ENCODE results near the gene VEGFB.

- TF ChIP-seq EZH2phosphoT487 (IDR thresholded peaks at IDR 0.05; ENCODE audit: low read depth) = no peak
- TF ChIP-seq, protein P1, sequence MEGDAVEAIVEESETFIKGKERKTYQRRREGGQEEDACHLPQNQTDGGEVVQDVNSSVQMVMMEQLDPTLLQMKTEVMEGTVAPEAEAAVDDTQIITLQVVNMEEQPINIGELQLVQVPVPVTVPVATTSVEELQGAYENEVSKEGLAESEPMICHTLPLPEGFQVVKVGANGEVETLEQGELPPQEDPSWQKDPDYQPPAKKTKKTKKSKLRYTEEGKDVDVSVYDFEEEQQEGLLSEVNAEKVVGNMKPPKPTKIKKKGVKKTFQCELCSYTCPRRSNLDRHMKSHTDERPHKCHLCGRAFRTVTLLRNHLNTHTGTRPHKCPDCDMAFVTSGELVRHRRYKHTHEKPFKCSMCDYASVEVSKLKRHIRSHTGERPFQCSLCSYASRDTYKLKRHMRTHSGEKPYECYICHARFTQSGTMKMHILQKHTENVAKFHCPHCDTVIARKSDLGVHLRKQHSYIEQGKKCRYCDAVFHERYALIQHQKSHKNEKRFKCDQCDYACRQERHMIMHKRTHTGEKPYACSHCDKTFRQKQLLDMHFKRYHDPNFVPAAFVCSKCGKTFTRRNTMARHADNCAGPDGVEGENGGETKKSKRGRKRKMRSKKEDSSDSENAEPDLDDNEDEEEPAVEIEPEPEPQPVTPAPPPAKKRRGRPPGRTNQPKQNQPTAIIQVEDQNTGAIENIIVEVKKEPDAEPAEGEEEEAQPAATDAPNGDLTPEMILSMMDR (IDR thresholded peaks at IDR 0.05; ENCODE audit: low read depth, low read length) = no peak
Measured at GRCh38 chr11:64258356-64258755, 24.0 kb downstream of the VEGFB start.
